Spleen (tissue), 11 donors: ENCODE data around the gene PNCK. TPM values are rescaled to one million over a fixed set of nuclear protein-coding genes. Genes with fewer than 3 reads are reported as not detected.

Experiments used
- DNase-seq: peaks from one replicate; pipeline ENCODE4 v3.0.0-alpha.2; 2020
- H3K27ac ChIP-seq, 8 donors: fragments of 200-600 bp; sonication (generic) in 7 of 8; 1 replicate in 4 of 8; 2 replicates in 4 of 8; pipeline versions ENCODE4 v1.5.0 to v1.8.0; 2016 to 2021; ENCODE audit warnings: inconsistent platforms in 4 of 8, mild to moderate bottlenecking in 4 of 8, moderate library complexity in 1 of 8
- H3K27me3 ChIP-seq, 7 donors: fragments of 200-600 bp; sonication (generic) in 6 of 7; replicated peaks in 1 of 7; 1 replicate in 4 of 7; 2 replicates in 3 of 7; pipeline versions ENCODE4 v1.5.0 to v1.8.0; 2016 to 2021; ENCODE audit warnings: inconsistent platforms in 3 of 7, mild to moderate bottlenecking in 1 of 7
- H3K36me3 ChIP-seq, 6 donors: fragments of 200-600 bp; sonication (generic) in 5 of 6; 1 replicate in 4 of 6; 2 replicates in 2 of 6; pipeline versions ENCODE4 v1.5.0 to v1.8.0; 2016 to 2021; ENCODE audit warnings: inconsistent platforms in 2 of 6
- H3K4me1 ChIP-seq, 6 donors: fragments of 200-600 bp; sonication (generic) in 5 of 6; 1 replicate in 3 of 6; 2 replicates in 3 of 6; pipeline versions ENCODE4 v1.5.0 to v1.8.0; 2016 to 2021; ENCODE audit warnings: inconsistent platforms in 3 of 6
- H3K4me3 ChIP-seq, 8 donors: fragments of 200-600 bp; sonication (generic) in 7 of 8; 1 replicate in 4 of 8; 2 replicates in 4 of 8; pipeline versions ENCODE4 v1.5.0 to v1.8.0; 2016 to 2021; ENCODE audit warnings: inconsistent platforms in 4 of 8, mild to moderate bottlenecking in 4 of 8, moderate library complexity in 2 of 8
- H3K9me3 ChIP-seq, 8 donors: fragments of 200-600 bp; sonication (generic) in 7 of 8; 1 replicate in 4 of 8; 2 replicates in 4 of 8; pipeline versions ENCODE4 v1.5.0 to v1.8.0; 2016 to 2021; ENCODE audit warnings: inconsistent platforms in 4 of 8
- POLR2A ChIP-seq, 3 donors: fragments of 450-650 bp; IDR thresholded peaks; one replicate each; pipeline ENCODE4 v1.5.1; 2017; ENCODE audit warnings: antibody characterized with exemption in 3 of 3, mild to moderate bottlenecking in 1 of 3
- POLR2AphosphoS5 ChIP-seq, 3 donors: sonication (generic); formaldehyde crosslinking; IDR thresholded peaks; one replicate each; pipeline ENCODE4 v1.5.1; 2017; ENCODE audit warnings: antibody characterized with exemption in 3 of 3
- WGBS, 5 donors: extraction: QIAGEN DNeasy Blood & Tissue Kit in 3 of 5; methylation state at CpG; one replicate each; pipeline versions ENCODE4 v1.1.5 to v1.1.7; 2013 to 2018; 5-methylcytosine and 5-hydroxymethylcytosine counted together
- intact Hi-C: fragments of 100-400 bp; cut with DNase I; formaldehyde crosslinking; loops from one replicate; pipeline ENCODE4 v1.15.0; 2023; ENCODE audit warnings: low total_unique reads
- polyA plus RNA-seq, 3 donors: library from polyadenylated mRNA; stranded (reverse); fragments of 200-250 nt; gene quantifications; one replicate each; pipeline ENCODE4 v1.2.1, GENCODE V29; 2013
- total RNA-seq, 7 donors: library from RNA; depleted of rRNA in 3 of 7; stranded (reverse); fragments of >200 nt in 3 of 7; fragmentation: NEBNext Ultra II Directional in 4 of 7; extraction: Animal tissue kit (Norgen Biotek cat#: 25700) in 4 of 7; gene quantifications; one replicate each; pipeline versions ENCODE4 v1.1.0 to v1.2.1, GENCODE V29; 2016 to 2021
- TF ChIP-seq, protein P1 (sequence below), 11 experiments: fragments of 200-600 bp in 7 of 11; fragments of 450-650 bp in 4 of 11; sonication (generic) in 4 of 11; IDR thresholded peaks in 8 of 11; conservative IDR thresholded peaks in 3 of 11; 1 replicate in 7 of 11; 2 replicates in 4 of 11; pipeline versions ENCODE4 v1.4.0 to v1.8.0; 2016 to 2021; ENCODE audit warnings: antibody characterized with exemption in 11 of 11, inconsistent platforms in 4 of 11, mild to moderate bottlenecking in 1 of 11
- donor health status: healthy with polysubstance abuse.
- donor health status: DM: no; HTN: no; CAD: no; lungs with moderate emphysema.
- donor health status: DM: no; HTN: no; CAD: no.
- donor health status: Bipolar disorder and iron deficiency.
- donor health status: healthy.
- donor health status: DM: no; HTN: no; CAD: no.
- donor health status: DM: yes; HTN: yes; CAD: no.

Gene PNCK
- total and polyA plus RNA-seq, 10 donors: 0.18 to 1.2 (median 0.54) TPM; not detected in 4

DNA sequence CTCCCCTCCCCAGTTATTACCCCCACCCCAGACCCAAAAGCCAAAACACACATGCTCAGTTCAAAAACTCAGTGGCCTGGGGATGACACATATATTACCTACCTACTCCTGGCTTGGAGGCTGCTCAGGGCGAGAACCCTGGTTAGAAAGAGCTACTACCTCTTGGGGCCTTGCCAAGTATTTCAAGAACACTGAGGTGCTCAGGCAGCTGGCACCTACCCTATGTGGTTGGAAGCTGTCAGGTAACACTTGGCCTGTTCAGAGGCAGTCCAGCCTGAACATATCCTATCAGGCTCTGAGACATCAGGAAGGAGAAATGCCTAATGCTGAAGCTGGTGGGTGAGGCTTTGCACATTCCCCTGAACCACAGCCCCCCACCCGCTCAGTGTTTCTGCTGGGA lies 45.6 kb upstream of the PNCK start:
- Histone ChIP-seq H3K4me1 (peaks cover 0 to 23% (median 16%) of the 10 kb centered on the region in 6 donors), H3K27me3 (no peaks in the 10 kb centered on the region), H3K36me3 (peaks cover 0 to 81% (median 42%) of the 10 kb centered on the region in 6 donors), H3K27ac (no peak overlapping the region), H3K4me3 (no peak overlapping the region), H3K9me3 (no peaks in the 10 kb centered on the region)
- 67 to 93% (median 86%) methylated on average over 2 of the region's 2 CpGs; no CpG with 5 or more reads in 1 of the 5 donors for WGBS, 5 donors
- TF ChIP-seq POLR2AphosphoS5 (IDR thresholded peaks at IDR 0.05) (no peak), POLR2A (IDR thresholded peaks at IDR 0.05) (no peak)
- TF ChIP-seq, protein P1, sequence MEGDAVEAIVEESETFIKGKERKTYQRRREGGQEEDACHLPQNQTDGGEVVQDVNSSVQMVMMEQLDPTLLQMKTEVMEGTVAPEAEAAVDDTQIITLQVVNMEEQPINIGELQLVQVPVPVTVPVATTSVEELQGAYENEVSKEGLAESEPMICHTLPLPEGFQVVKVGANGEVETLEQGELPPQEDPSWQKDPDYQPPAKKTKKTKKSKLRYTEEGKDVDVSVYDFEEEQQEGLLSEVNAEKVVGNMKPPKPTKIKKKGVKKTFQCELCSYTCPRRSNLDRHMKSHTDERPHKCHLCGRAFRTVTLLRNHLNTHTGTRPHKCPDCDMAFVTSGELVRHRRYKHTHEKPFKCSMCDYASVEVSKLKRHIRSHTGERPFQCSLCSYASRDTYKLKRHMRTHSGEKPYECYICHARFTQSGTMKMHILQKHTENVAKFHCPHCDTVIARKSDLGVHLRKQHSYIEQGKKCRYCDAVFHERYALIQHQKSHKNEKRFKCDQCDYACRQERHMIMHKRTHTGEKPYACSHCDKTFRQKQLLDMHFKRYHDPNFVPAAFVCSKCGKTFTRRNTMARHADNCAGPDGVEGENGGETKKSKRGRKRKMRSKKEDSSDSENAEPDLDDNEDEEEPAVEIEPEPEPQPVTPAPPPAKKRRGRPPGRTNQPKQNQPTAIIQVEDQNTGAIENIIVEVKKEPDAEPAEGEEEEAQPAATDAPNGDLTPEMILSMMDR (IDR thresholded peaks at IDR 0.05 in 8 of 11, conservative IDR thresholded peaks at IDR 0.05 in 3 of 11): no peak
- DNase-seq: no peak
- intact Hi-C loops: no loop called here

DNA sequence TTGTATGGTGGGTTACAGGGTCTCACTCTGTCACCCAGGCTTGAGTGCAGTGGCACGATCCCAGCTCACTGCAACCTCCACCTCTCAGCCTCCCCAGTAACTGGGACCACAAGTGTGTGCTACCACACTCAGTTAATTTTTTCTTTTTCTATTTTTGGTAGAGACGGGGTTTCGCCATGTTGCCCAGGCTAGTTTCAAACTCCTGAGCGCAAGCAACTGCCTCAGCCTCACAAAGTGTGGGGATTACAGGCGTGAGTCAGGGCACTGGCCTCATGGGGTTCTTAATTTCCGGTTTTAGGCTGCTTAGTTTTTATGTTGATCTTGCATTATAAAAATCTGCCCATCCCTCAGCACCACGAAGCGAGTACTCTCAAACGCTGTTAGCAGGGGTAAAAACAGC lies 43.8 kb upstream of the PNCK start:
- peaks cover 0 to 99% (median 46%) of the 10 kb centered on the region in 6 donors for H3K36me3 ChIP-seq

GRCh38 chrX:153714256-153714655 lies 40.6 kb upstream of the PNCK start:
- Histone ChIP-seq H3K27me3 (no peaks in the 10 kb centered on the region), H3K9me3 (no peaks in the 10 kb centered on the region), H3K4me3 (no peak overlapping the region), H3K27ac (no peak overlapping the region), H3K4me1 (no peaks in the 10 kb centered on the region), H3K36me3 (peaks cover 0 to 100% (median 39%) of the 10 kb centered on the region in 6 donors)
- WGBS, 5 donors: 82 to 94% (median 89%) methylated on average over 3 of the region's 3 CpGs
- DNase-seq: no peak
- intact Hi-C loops: no loop called here
- TF ChIP-seq, protein P1 (IDR thresholded peaks at IDR 0.05 in 8 of 11, conservative IDR thresholded peaks at IDR 0.05 in 3 of 11): no peak
- TF ChIP-seq POLR2AphosphoS5 (IDR thresholded peaks at IDR 0.05) (no peak), POLR2A (IDR thresholded peaks at IDR 0.05) (no peak)

More for the DNA sequence above, 43.8 kb upstream of the PNCK start:
- no peaks in the 10 kb centered on the region for H3K27me3 ChIP-seq
- no peaks in the 10 kb centered on the region for H3K9me3 ChIP-seq
- intact Hi-C loops: no loop called here
- TF ChIP-seq POLR2A (IDR thresholded peaks at IDR 0.05): no peak
- TF ChIP-seq, protein P1 (IDR thresholded peaks at IDR 0.05 in 8 of 11, conservative IDR thresholded peaks at IDR 0.05 in 3 of 11): no peak
- peaks cover 0 to 15% (median 8%) of the 10 kb centered on the region in 6 donors for H3K4me1 ChIP-seq
- WGBS, 5 donors: 87 to 97% (median 92%) methylated on average over 9 of the region's 9 CpGs
- H3K27ac ChIP-seq: no peak overlapping the region
- DNase-seq: no peak
- H3K4me3 ChIP-seq: no peak overlapping the region

DNA sequence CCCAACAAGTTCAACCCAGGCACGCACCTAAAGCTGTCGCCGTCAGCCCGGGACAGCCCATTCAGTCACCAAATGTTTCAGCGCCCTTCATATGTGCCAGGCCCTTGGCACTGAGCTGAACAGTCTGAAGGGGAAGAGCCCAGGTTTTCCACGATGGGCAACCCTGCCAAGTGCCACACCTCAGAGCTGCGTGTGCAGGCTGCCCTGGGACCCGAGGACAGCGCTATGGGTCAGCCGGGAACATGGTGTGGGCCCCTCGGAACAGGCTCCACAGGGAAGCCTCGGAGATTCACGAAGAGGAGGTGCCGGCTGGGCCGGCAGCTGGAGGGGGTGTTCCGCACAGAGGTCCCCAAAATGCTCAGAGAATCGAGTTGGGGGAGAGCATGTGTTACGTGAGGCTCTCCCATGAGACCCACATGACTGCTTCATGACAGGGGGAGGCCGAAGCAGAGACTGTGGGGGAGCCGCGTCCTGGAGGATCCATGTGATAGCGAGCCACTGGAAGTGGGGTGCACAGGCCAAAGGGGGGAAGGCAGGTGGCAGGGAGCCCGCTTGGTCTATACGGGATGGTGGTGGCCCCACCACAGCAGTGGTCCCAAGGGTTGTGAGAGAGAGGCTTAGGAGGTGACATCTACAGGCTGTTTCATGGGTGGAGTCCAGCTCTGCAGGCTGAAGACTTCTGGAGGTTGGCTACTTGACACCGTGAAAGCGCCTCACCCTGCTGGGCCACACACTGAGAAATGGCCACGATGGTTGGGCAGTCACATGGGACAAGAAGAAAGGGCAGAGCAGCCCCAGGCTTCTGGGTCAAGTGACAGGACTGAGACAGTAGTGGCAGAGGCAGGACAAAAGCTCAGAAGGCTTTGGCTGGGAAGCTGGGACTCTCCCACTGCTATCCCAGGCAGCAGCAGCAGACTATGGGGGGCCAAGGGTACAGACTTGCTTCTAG lies 36.4 kb upstream of the PNCK start:
- Histone ChIP-seq H3K4me1 (peaks cover 0 to 6% (median 0%) of the 10 kb centered on the region in 6 donors), H3K9me3 (no peaks in the 10 kb centered on the region), H3K27me3 (peaks cover 0 to 6% (median 0%) of the 10 kb centered on the region in 7 donors), H3K36me3 (peaks cover 0 to 89% (median 17%) of the 10 kb centered on the region in 6 donors), H3K4me3 (no peak overlapping the region), H3K27ac (no peak overlapping the region)
- DNase-seq: no peak
- WGBS, 5 donors: 83 to 95% (median 92%) methylated on average over 18 to 27 of the region's 27 CpGs
- TF ChIP-seq, protein P1 (IDR thresholded peaks at IDR 0.05 in 8 of 11, conservative IDR thresholded peaks at IDR 0.05 in 3 of 11): no peak
- peak in 1 of 3 donors; percentile 15 for TF ChIP-seq POLR2AphosphoS5 (IDR thresholded peaks at IDR 0.05)
- intact Hi-C loops: no loop called here
